GM18519 (cell line): ENCODE results near the gene QKI.
"Not testable (repeated sequence)": the region's sequence is repeated elsewhere in the genome, so short reads cannot be mapped to it uniquely, and the experiment has no call there.

Experiments used
- ATAC-seq: cut with Tn5 transposase; IDR thresholded peaks from one replicate; pipeline ENCODE4 v1.9.1; 2021; ENCODE audit warnings: mild to moderate bottlenecking, moderate library complexity; ENCODE audit not compliant: unreplicated experiment, low FRiP score

QKI gene

DNA sequence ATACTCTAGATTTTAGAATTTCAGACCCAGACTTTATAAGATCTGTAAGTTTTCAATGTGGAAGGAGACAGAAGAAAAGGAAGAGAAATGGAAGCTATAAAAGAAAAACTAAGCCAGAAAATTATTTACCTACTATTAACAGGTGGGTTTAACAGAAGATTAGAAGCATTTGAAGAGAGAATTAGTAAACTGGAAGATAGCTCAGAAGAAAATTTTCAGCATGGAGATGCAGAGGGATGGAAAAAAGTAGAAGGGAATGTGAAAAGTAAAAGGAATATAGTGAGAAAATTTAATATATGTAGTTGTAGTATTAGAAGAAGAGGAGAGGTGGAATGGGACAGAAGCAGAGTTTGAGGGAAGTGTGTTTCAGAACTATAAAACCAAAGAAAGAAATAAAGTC, 56.1 kb downstream of the QKI start:
- no peak for ATAC-seq

DNA sequence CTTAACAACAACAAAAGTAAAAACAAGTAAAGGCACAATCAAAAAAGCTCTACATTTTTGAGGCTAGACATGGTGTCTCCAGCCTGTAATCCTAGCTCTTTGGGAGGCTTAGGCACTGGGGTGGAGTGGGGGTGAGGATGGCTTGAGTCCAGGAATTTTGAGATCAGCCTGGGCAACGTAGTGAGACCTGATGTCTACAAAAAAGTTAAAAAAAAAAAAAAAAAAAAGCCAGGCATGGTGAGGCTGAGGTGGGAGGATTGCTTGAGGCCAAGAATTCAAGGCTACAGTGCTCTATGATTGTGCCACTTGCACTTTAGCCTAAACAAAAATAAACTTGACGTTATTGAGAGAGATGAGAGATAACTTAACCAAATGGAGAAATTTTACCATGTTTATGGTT, 60.1 kb downstream of the QKI start:
- ATAC-seq = no peak

DNA sequence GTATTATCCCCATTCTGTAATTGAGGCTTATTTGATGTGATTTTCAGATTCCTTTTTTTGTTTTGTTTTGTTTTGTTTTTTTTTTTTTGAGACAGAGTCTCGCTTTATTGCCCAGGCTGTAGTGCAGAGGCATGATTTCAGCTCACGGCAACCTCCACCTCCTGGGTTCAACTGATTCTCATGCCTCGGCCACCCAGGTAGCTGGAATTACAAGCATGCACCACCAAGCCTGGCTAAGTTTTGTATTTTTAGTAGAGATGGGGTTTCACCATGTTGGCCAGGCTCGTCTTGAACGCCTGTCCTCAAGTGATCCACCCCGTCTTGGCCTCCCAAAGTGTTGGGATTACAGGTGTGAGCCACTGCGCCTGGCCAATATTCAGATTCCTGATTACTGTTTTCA, 62.4 kb downstream of the QKI start:
- not testable (repeated sequence) for ATAC-seq

DNA sequence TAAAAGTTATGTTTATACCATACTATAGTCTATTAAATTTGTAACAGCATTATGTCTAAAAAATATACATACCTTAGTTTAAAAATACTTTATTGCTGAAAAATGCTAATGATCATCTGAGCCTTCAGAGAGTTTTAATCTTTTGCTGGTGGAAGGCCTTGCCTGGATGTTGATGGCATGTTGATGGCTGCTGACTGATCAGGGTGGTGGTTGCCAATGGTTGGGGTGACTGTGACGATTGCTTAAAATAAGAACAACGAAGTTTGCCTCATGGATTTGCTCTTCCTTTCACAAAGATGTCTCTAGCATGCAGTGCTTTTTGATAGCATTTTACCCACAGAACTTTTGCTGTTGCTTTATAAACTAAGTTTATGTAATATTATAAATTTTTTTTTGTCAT, 68.6 kb downstream of the QKI start:
- ATAC-seq = no peak

DNA sequence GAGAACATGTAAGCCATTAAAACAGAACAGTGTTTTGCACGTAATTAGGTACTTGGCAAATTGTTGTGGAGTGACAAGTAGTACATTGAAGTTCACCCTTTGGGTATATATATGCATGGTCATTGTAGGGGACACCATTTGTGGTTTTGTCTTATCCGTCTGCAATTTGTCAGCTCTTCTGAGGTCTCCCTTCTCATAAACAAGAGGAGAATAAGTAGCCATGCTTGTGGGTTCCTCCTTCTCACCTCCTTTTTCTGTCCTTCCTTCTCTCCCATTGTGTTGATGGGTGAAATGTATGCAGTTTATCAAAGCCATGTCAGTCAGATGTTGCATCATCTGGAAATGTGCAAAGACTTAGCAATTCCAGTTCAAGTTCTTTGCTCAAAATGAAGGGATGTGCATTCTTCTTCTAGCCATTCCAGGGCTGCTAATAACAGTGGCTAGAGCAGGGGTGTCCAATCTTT, 70.9 kb downstream of the QKI start:
- no peak for ATAC-seq

DNA sequence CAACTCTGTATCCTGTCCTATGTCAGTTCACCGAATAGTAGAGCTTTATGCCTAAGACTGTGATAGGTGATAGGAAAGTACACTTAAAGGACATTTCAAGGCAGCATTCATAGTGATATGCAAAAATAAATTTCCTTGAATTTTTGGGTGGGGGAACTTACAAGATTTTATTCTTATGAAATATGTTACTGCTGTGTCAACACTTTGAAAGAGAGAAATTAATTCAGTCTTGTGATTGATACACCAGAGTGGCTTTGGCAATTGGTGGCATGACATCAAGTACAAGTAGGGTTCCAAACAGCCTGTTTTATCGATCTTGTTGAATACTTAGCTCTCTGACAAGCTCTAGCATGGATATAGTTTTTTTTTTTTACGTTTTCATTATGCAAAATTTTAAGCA, 72.3 kb downstream of the QKI start:
- ATAC-seq = no peak

DNA sequence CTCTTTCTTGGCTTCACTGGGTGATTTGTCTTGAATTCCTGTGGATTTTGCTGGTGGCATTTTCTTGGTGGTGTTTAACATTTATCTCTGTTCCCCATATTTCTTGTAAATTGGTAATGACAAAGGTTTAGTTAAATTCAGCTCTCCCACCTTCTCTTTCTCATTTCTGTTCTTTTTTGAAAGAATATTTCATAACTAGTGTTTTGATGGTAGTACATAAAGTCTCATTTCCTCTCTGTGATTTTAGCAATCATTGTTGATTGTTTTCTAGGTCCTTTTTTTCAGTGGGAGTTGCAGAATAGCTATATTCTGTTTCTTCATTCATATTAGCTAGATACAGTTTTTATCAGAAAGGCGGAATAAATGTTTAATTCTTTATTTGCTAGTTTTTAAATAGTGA, 73.1 kb downstream of the QKI start:
- ATAC-seq = no peak

DNA sequence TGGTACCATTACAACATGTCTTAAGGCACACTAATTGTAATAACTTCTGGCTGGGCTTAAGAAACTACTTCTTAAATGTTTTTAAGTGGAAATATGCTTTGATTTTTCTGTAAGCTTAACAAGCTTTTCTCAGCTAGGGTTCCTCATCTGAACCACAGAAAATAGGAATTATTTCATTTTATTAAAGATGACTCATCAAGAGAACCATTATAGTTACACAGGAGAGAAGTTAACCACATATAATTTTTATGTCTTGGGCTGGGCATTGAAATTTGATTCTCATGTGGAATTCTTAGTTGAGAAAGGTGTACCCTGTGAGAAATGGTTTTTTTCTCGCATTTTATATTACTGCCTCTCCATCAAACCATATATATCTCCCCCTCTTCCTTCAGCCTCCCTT, 75.1 kb downstream of the QKI start:
- no peak for ATAC-seq

DNA sequence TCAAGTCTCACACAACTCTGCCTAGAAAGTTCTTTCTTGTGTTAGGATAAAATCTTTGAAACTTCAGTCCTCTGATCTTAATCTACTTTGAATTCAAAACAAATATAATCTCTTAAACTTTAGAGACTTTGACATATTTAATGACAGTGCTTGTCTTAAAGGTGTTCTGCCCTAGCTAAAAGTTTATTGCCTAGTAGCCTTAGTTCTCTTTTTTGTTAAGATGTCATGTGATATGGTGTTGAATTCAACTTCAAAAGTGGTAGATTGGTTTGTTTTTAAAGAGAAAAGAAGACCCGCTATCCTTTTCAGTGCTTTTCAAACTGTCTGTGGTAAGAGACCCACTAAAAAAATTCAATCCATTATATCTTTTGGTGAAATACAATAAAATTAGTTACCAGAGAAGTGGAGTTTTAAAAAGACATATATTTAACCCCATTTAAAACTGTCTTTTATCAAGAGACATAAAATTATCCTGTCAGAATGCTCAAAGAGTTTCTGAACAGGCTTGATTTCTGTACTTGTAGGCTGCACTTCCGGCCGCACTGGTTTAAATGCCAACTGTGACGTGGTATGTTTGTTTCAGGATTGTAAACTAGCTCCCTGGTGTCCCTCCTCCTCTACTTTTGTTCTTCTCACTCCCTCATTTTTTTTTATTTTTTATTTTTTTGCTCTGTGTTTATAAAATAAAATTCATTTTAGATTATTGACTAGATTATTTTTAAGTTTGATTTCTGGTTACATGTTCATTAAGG, 76.5 kb downstream of the QKI start:
- no peak for ATAC-seq

DNA sequence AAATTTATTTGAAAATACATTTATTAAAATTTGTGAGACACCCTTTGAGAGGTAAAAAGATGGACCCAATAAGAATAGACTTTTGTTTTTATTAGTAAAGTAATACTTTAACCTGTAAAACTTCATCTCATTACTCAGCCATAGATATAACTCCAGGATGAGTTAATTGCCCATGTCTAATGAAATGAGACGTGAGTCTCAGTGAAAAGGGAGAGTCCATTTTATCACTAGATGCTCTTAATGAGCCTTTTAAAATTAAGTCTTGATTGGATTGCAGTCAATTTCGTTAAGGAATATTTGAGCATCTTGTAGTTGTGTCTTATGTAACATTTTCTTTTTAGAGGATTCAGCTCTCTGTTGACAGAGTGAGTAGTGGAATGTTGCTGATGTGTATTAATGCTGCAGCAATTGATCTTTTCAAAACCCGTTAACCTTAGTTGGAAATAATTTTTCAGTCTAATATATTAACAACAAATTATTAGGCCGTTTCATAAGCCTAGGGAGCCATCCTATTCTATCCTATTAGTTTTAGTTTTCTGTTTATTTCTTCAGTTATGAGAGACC, 77.3 kb downstream of the QKI start:
- ATAC-seq = no peak

DNA sequence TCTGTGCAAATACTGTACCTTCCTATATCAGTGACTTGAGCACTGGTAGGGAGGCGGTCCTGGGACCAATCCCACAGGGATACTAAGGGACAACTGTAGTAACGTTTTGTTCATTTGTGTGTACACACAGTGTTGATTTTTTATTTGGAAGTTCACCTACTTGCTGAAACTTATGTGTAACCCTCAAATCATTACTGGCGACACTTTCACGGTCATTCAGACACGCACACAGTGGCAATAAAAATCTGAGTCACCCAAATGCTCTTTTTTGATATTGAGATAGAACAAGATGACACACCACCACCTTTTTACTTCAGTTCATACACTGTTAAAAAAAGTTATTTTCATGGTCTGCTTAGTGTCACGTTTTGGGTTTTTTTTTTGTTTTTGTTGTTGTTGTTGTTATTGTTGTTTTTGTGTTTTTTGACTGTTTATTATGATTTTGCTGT, 79.8 kb downstream of the QKI start:
- no peak for ATAC-seq

DNA sequence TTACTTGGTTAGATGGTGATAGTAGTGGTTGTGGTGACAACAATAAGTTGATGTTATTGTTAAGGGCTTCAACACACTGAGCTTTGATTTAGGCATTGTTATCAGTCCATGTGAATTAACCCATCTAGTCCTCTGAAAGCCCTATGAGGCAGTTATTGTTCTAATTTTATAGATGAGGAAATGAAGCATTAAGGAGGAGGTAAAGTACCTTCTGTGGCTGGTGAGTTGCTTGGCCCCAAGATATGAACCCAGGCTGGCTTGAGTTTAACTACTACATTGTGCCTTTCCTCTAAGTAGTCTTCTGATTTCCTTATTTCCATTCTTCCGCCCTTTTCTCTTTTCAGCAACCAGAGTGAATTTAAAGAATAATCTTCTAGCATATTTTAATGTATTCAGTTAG, 81.7 kb downstream of the QKI start:
- peak; percentile 54 for ATAC-seq

DNA sequence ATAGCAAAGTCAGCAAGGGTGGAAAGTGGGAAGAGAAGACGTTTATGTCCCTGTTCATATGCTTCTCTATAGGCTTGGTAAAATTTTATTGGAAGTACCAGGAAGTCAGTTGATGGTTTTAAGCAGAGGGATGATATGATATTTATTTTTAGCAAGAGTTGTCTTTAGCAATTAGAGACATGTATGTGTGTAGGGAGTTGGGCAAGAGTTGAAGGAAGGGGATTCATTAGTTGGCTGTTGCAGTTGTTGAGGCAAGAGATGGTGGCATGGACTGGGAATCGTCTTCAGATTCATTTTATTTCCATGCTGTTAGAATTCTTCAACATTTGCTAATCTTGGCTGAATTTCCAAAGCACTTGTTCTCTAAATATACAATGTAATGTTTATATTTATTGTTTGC, 85.6 kb downstream of the QKI start:
- ATAC-seq = no peak

DNA sequence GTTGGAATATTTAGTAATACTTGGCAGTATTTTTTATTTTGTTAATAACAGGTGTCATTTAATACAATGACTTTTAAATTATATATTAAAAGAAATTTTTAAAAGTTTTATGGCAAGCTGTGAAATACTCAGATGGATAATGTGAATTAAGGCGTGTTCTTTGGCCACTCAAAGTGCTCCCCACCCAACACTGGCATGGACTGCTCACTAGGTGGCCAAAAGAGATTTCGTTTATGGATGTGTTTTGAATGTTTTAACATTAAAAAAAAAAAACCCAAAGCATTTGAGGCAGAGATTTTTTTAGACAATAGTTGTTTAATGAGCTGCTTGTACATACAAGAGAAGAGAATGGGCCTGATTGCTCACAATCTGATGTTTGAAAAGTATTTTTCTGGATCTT, 86.5 kb downstream of the QKI start:
- ATAC-seq = no peak

DNA sequence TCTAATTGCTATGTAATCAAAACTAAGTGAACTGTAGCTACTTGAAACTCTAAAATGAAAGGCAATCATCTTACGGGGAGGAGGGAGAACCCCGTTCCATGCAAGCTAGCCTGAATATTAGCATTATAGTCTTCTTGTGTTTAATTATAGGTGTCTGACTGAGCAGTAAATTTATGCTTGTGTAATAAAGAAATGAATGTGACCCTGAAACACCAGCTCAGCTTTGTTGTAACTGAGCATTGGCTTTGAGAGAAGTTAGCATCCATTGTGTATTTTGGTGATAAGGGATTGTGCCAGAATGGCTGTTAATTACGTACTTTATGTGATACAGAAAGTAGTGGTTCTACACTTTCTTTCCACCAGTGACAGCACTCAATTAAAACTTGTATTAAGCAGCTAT, 86.9 kb downstream of the QKI start:
- ATAC-seq = no peak

DNA sequence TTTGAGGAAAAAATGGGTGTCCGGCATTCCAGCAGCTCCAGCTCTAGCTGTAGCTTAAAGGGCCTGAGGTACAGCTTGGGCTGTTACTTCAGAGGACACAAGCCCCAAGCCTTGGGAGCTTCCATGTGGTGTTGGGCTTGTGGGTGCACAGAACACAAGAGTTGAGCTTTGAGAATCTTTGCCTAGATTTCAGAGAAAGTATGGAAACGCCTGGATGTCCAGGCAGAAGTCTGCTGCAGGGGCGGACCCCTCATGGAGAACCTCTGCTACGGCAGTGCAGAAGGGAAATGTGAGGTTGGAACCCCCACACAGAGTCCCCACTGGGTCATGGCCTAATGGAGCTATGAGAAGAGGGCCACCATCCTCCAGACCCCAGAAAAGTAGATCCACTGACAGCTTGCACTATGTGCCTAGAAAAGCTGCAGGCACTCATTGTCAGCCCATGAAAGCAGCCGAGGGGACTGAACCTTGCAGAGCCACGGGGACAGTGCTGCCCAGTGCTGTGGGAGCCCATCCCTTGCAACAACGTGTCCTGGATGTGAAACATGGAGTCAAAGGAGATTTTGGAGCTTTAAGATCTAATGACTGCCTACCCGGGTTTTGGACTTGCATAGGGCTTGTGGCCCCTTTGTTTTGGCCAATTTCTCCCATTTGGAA, 90.6 kb downstream of the QKI start:
- no peak for ATAC-seq

DNA sequence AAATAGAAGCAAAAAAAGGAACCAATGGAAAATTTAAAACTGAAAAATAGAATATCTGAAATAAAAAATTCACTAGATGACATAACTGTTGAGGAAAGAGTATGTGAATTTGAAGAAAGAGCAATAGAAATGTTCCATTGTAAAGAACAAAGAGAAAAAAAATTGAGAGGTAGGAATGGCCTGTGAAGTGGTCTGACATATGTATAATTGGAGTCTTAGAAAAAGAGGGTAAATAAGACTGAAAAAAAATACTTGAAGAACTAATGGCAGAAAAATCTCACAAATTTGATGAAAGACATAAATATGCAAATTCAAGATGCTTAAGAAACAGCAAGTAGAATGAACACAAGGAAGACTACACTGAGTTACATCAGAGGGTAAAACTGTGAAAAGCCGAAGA, 93.4 kb downstream of the QKI start:
- ATAC-seq = no peak

DNA sequence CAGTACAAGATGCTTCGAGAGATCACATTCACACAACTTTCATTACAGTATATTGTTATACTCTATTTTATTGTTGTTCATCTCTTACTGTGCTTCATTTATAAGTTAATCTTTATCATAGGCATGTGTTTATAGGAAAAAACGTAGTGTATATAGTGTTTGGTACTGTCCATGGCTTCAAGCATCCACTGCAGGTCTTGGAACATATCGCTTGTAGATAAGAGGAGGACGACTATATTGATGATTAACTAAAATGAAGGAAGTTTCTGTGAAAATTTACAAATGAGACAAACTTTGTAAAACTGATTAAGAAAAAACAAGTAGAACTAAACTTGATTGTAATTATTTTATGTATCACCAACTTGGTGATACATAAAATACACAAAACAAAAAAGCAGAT, 98.5 kb downstream of the QKI start:
- ATAC-seq = no peak

DNA sequence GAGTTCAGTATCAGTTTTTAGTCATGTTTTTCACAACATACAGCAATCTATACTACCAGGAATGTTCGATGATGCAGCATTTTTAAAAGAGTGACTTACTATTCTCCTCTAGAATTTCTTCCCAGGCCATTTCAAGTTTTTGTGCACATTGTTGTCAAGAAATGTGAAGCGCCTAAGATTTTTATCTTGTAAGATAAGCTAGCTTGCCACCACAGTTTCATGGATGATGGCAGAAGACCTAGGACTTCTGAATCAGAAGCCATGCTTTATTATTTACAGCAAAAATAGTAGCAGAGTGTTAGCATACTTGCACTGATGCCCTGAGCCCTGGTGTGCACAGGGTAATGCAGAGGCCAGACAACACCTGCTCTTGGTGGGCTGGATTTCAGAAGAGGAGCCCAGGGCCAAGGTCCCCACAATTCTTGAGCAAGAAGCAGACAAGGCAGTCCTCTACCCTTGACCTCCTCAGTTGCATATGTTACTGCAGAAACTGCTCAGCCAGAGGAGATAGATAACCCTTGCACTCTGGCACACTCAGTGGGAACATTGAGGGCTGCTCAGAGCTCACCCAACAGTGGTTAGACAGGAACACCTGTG, 99.2 kb downstream of the QKI start:
- no peak for ATAC-seq

DNA sequence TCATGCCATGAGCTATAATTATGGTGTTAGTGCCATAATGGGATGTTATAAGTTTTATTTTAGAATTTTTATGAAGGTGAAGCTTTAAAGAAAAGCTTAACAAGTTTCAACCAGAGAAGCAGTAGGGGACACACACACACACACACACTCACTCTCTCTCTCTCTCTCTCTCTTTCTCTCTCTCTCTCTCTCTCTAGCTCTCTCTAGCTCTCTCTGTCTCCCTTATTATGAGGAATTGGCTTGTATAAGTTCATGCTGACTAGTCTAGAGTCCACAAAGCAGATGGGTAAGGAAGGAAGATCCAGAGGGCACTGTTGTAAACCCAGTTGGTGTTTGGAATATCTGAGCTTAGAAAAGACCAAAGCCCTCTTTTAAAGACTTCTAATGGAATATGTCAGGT, 102.4 kb downstream of the QKI start:
- ATAC-seq = no peak

DNA sequence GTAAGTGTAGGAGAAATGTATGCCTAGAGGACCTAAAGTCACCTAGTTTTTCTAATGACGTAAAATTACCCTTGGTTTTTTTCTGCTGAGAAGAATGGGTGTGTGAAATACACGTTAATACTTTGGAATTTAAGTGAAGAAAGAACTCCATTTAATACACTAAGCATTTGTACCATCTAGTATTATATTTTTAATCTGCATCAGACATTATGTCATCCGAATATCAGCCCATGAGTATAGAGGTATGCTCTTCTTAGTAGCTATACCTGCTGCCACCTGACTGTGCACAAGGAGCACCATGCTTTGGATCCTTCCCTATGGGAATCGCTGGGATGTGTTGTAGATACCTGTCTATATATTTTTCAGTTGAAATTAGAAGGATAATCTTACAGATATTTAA, 106.4 kb downstream of the QKI start:
- no peak for ATAC-seq

DNA sequence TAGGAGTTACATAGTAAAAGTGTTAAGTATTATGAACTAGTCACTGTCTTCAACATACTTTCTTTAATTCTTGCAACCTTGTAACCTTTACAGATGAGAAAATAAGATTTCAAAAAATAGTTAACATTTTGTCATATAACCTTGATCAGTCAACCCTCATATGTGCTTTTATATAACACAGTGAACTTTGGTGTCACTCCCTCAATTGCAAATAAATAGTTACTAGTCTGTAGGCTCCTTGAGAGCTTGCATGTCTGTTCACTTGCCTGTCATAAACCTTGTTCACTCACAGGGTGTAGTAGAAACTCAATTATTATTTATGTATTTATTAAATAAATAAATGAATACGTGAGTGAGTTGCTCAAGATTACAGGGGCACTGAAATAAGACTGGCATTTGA, 107.5 kb downstream of the QKI start:
- no peak for ATAC-seq
